ENCODE measurements around the gene KRTAP9-4. TPM values are rescaled to one million over a fixed set of nuclear protein-coding genes. Genes with fewer than 3 reads are reported as not detected.

The KRTAP9-4 gene
- total and polyA plus RNA-seq, 2 of the 8 experiments (the other 6 are each of a cell fraction or from before 2014, with no cell fraction given): not detected

DNA sequence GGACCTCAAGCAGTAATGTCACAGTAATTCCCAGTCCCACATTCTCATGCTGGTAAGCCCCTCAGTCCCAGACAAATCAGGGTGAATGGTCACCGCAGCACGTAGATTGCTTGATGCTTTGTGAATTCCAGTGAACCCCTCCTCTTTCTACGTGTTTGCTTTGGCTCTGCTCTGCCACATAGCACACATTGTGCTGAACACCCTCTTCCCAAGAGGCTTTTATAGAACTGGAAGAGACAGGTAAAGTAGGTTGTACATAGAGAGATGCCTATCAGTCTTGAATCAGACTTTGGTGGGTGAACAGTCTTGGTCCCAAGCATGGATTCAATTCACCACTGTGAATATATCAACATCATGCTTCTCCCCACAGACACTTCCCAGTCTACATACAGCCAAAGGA is 15.1 kb downstream of the KRTAP9-4 start:
- H2AK5ac ChIP-seq (ENCODE audit: low read depth, low read length): no peak overlapping the region
- H3K56ac ChIP-seq (replicated peaks; ENCODE audit: insufficient read length, low read depth, low read length): no peak overlapping the region
- POLR2A ChIA-PET (ENCODE audit: partially characterized antibody): no interaction called here
- no peak overlapping the region for H4K91ac ChIP-seq (replicated peaks; ENCODE audit: insufficient read length, low read length)
- H3K4ac ChIP-seq (replicated peaks; ENCODE audit: insufficient read length, low read depth, low read length): no peak overlapping the region
- CTCF ChIA-PET (ENCODE audit: partially characterized antibody): no interaction called here
- no peaks in the 10 kb centered on the region for H3K4me1 ChIP-seq (replicated peaks in 1 of 4; ENCODE audit: control insufficient read depth in 3 of 4, insufficient read depth in 4 of 4, low read length in 3 of 4)
- H2BK5ac ChIP-seq (ENCODE audit: low read depth, low read length): no peak overlapping the region
- H4K8ac ChIP-seq (ENCODE audit: extremely low read depth, insufficient read depth, low read length): no peak overlapping the region
- H3K27ac ChIP-seq (ENCODE audit: low read depth, low read length): no peak overlapping the region
- no peak overlapping the region for H3K4me2 ChIP-seq (ENCODE audit: insufficient read depth in 1 of 2, low read depth in 2 of 2, low read length in 2 of 2)
- H3K14ac ChIP-seq (ENCODE audit: insufficient read length): no peak overlapping the region
- no peak overlapping the region for H3K23ac ChIP-seq (ENCODE audit: insufficient read length)
- H4K20me1 ChIP-seq (replicated peaks in 1 of 2; ENCODE audit: control insufficient read depth in 1 of 2, insufficient read depth in 2 of 2, low read length in 2 of 2): no peaks in the 10 kb centered on the region
- no peak overlapping the region for H3K9ac ChIP-seq (replicated peaks in 1 of 4; ENCODE audit: extremely low read depth in 1 of 4, low read depth in 3 of 4, low read length in 3 of 4)
- no peaks in the 10 kb centered on the region for H3K23me2 ChIP-seq (ENCODE audit: low read depth, low read length)
- no peaks in the 10 kb centered on the region for H3K27me3 ChIP-seq (replicated peaks in 1 of 4; ENCODE audit: control insufficient read depth in 3 of 4, extremely low read depth in 1 of 4, insufficient read depth in 3 of 4, low read length in 3 of 4)
- H3K79me2 ChIP-seq (ENCODE audit: control insufficient read depth in 1 of 2, insufficient read depth in 2 of 2, low read length in 2 of 2): no peaks in the 10 kb centered on the region
- no peaks in the 10 kb centered on the region for H3K79me1 ChIP-seq (ENCODE audit: low read depth, low read length)
- H3K4me3 ChIP-seq (ENCODE audit: extremely low read depth in 1 of 4, insufficient read depth in 2 of 4, low read depth in 3 of 4, low read length in 4 of 4): no peak overlapping the region
- H3K36me3 ChIP-seq (ENCODE audit: control insufficient read depth in 2 of 4, insufficient read depth in 4 of 4, low read length in 3 of 4): no peaks in the 10 kb centered on the region
- no peak overlapping the region for H2BK120ac ChIP-seq (replicated peaks; ENCODE audit: low read depth, low read length)
- FAIRE-seq (no peak), DNase-seq (ENCODE audit: low read depth in 1 of 2, low spot score in 2 of 2) (no peak)
- no peak overlapping the region for H3K18ac ChIP-seq (ENCODE audit: extremely low read depth, low read length)
- H2AFZ ChIP-seq (ENCODE audit: low read length): no peak overlapping the region
- H2BK12ac ChIP-seq (ENCODE audit: low read depth, low read length): no peak overlapping the region
- 92% methylated on average over 3 of the region's 3 CpGs; no CpG with 5 or more reads in 1 of the 2 experiments for WGBS, 2 experiments (ENCODE audit: extremely low coverage in 1 of 2, insufficient coverage in 1 of 2, insufficient read length in 1 of 2, insufficient replicate concordance in 2 of 2, low coverage in 1 of 2, low lambda C conversion rate in 2 of 2, missing lambda C conversion rate in 1 of 2)
- H2BK20ac ChIP-seq (ENCODE audit: low read length): no peak overlapping the region
- H4K5ac ChIP-seq (ENCODE audit: insufficient read length, low read depth, low read length): no peak overlapping the region
- no peaks in the 10 kb centered on the region for H3K9me3 ChIP-seq (ENCODE audit: insufficient read depth in 2 of 2, low read depth in 1 of 2, low read length in 1 of 2)
- no peak overlapping the region for H2BK15ac ChIP-seq (ENCODE audit: low read length)
- TF ChIP-seq RFX5 (IDR thresholded peaks at IDR 0.05; ENCODE audit: borderline replicate concordance, low read depth, low read length) (no peak), KDM5A (IDR thresholded peaks at IDR 0.05; ENCODE audit: low read length) (no peak), POU5F1 (IDR thresholded peaks at IDR 0.05; ENCODE audit: low read depth, low read length) (no peak), HDAC6 (IDR thresholded peaks at IDR 0.05; ENCODE audit: low read depth, low read length) (no peak), SIX5 (IDR thresholded peaks at IDR 0.05; ENCODE audit: low read depth, low read length) (no peak), SIRT6 (IDR thresholded peaks at IDR 0.05; ENCODE audit: low read length) (no peak), HDAC2 (IDR thresholded peaks at IDR 0.05; ENCODE audit: borderline replicate concordance in 1 of 2, low read depth in 2 of 2, low read length in 2 of 2) (no peak), CHD1 (IDR thresholded peaks at IDR 0.05; ENCODE audit: low read depth, low read length) (no peak), PHF8 (conservative IDR thresholded peaks at IDR 0.05; ENCODE audit: low read depth, low read length) (no peak), CBX5 (IDR thresholded peaks at IDR 0.05; ENCODE audit: low read depth, low read length) (no peak), EZH2 (IDR thresholded peaks at IDR 0.05; ENCODE audit: low read depth, low read length, severe bottlenecking) (no peak), KDM4A (IDR thresholded peaks at IDR 0.05; ENCODE audit: low read depth, low read length, severe bottlenecking) (no peak), TAF1 (IDR thresholded peaks at IDR 0.05; ENCODE audit: low read depth, low read length) (no peak)
- TF ChIP-seq, protein P1, sequence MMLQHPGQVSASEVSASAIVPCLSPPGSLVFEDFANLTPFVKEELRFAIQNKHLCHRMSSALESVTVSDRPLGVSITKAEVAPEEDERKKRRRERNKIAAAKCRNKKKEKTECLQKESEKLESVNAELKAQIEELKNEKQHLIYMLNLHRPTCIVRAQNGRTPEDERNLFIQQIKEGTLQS (IDR thresholded peaks at IDR 0.05; ENCODE audit: insufficient read depth, low read depth, low read length): no peak
- TF ChIP-seq, protein P2, sequence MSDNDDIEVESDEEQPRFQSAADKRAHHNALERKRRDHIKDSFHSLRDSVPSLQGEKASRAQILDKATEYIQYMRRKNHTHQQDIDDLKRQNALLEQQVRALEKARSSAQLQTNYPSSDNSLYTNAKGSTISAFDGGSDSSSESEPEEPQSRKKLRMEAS (IDR thresholded peaks at IDR 0.05): no peak
